ENCODE measurements around the gene HTRA2.

The HTRA2 gene

GRCh38 chr2:74529357-74530238 is at the start of gene HTRA2, which contains the start of gene AUP1:
Gene HTRA2 (plus strand): TSS chr2:74529933. CDS start chr2:74530007, 74 bp downstream.
Gene AUP1 (minus strand): TSS chr2:74529706. CDS start chr2:74529629, 77 bp downstream.
- peak within 1 kb of the TSS; percentile 98 for H3K4me3 ChIP-seq (ENCODE audit: low read depth, low read length)

GRCh38 chr2:74481431-74481830 is 48.3 kb upstream of the HTRA2 start:
- peak overlapping the region; percentile 97 for H3K4me3 ChIP-seq (ENCODE audit: low read depth, low read length)

- peak overlapping the region; percentile 97 for H3K4me3 ChIP-seq (ENCODE audit: low read depth, low read length)
Measured at GRCh38 chr2:74481961-74482800, 47.6 kb upstream of the HTRA2 start.

GRCh38 chr2:74482801-74483674 is 46.7 kb upstream of the HTRA2 start, which contains the start of the genes CCDC142 and TTC31:
Gene CCDC142 (minus strand): TSS chr2:74482998. CDS start chr2:74482837, 161 bp downstream.
Gene TTC31 (plus strand): TSS chr2:74483081. CDS start chr2:74483096, 15 bp downstream.
- peak within 1 kb of the TSS; percentile 97 for H3K4me3 ChIP-seq (ENCODE audit: low read depth, low read length)

- peak overlapping the region; percentile 97 for H3K4me3 ChIP-seq (ENCODE audit: low read depth, low read length)
Measured at GRCh38 chr2:74483675-74484164, 46.0 kb upstream of the HTRA2 start.

GRCh38 chr2:74486141-74486540 is 43.6 kb upstream of the HTRA2 start:
- H3K4me3 ChIP-seq (ENCODE audit: low read depth, low read length), result no peak overlapping the region

- no peak overlapping the region for H3K4me3 ChIP-seq (ENCODE audit: low read depth, low read length)
Measured at GRCh38 chr2:74488643-74489481, 40.9 kb upstream of the HTRA2 start.

- H3K4me3 ChIP-seq (ENCODE audit: low read depth, low read length), result no peak overlapping the region
Measured at GRCh38 chr2:74489906-74490305, 39.8 kb upstream of the HTRA2 start.

GRCh38 chr2:74491648-74492544 is 37.8 kb upstream of the HTRA2 start:
- H3K4me3 ChIP-seq (ENCODE audit: low read depth, low read length), result no peak overlapping the region

- no peak overlapping the region for H3K4me3 ChIP-seq (ENCODE audit: low read depth, low read length)
Measured at GRCh38 chr2:74493546-74493945, 36.2 kb upstream of the HTRA2 start.

GRCh38 chr2:74495440-74495839 is 34.3 kb upstream of the HTRA2 start:
- no peak overlapping the region for H3K4me3 ChIP-seq (ENCODE audit: low read depth, low read length)

GRCh38 chr2:74496997-74497776 is 32.5 kb upstream of the HTRA2 start:
- no peak overlapping the region for H3K4me3 ChIP-seq (ENCODE audit: low read depth, low read length)

- H3K4me3 ChIP-seq (ENCODE audit: low read depth, low read length), result peak overlapping the region; percentile 29
Measured at GRCh38 chr2:74497777-74498499, 31.8 kb upstream of the HTRA2 start.

- peak overlapping the region; percentile 29 for H3K4me3 ChIP-seq (ENCODE audit: low read depth, low read length)
Measured at GRCh38 chr2:74498500-74499266, 31.1 kb upstream of the HTRA2 start.

GRCh38 chr2:74499267-74499939 is 30.3 kb upstream of the HTRA2 start, which contains the start of gene LBX2:
Gene LBX2 (minus strand): TSS chr2:74499603. CDS start chr2:74499537, 66 bp downstream.
- peak within 1 kb of the TSS; percentile 20 for H3K4me3 ChIP-seq (ENCODE audit: low read depth, low read length)

Measured in iPS-11a (cell line).